GM21447 (cell line): ENCODE data around the gene PCNX2.
"Not testable (repeated sequence)": the region's sequence is repeated elsewhere in the genome, so short reads cannot be mapped to it uniquely, and the experiment has no call there.

ENCODE experiments used
- ATAC-seq: cut with Tn5 transposase; IDR thresholded peaks from one replicate; pipeline ENCODE4 v1.9.1; 2021; ENCODE audit not compliant: unreplicated experiment

Gene PCNX2

GRCh38 chr1:233112186-233113008, 183.1 kb downstream of the PCNX2 start:
- ATAC-seq, result no peak

GRCh38 chr1:233111731-233112130, 183.8 kb downstream of the PCNX2 start:
- ATAC-seq, result no peak

GRCh38 chr1:233109096-233109495, 186.4 kb downstream of the PCNX2 start:
- no peak for ATAC-seq

GRCh38 chr1:233107716-233108130, 187.8 kb downstream of the PCNX2 start:
- not testable (repeated sequence) for ATAC-seq

GRCh38 chr1:233107130-233107660, 188.3 kb downstream of the PCNX2 start:
- no peak for ATAC-seq

- ATAC-seq, result no peak
These were observed 190.3 kb downstream of the PCNX2 start for GRCh38 chr1:233105225-233105624.

- ATAC-seq, result no peak
These were observed 193.2 kb downstream of the PCNX2 start for GRCh38 chr1:233102341-233102740.

GRCh38 chr1:233097959-233098580, 197.5 kb downstream of the PCNX2 start:
- no peak for ATAC-seq

- no peak for ATAC-seq
These were observed 198.0 kb downstream of the PCNX2 start for GRCh38 chr1:233097546-233097945.

- ATAC-seq, result no peak
These were observed 200.8 kb downstream of the PCNX2 start for GRCh38 chr1:233094691-233095090.

GRCh38 chr1:233094269-233094668, 201.3 kb downstream of the PCNX2 start:
- no peak for ATAC-seq

GRCh38 chr1:233090746-233091494, 204.6 kb downstream of the PCNX2 start:
- no peak for ATAC-seq

- ATAC-seq, result no peak
These were observed 206.3 kb downstream of the PCNX2 start for GRCh38 chr1:233089251-233089650.

- ATAC-seq, result no peak
These were observed 206.9 kb downstream of the PCNX2 start for GRCh38 chr1:233088613-233089012.

GRCh38 chr1:233086961-233087881, 208.3 kb downstream of the PCNX2 start:
- no peak for ATAC-seq

- no peak for ATAC-seq
These were observed 210.0 kb downstream of the PCNX2 start for GRCh38 chr1:233085566-233085965.

- ATAC-seq, result peak; percentile 86
These were observed 212.6 kb downstream of the PCNX2 start for GRCh38 chr1:233082778-233083550.

- ATAC-seq, result no peak
These were observed 213.8 kb downstream of the PCNX2 start for GRCh38 chr1:233081735-233082134.

GRCh38 chr1:233080827-233081226, 214.7 kb downstream of the PCNX2 start:
- not testable (repeated sequence) for ATAC-seq

- no peak for ATAC-seq
These were observed 215.2 kb downstream of the PCNX2 start for GRCh38 chr1:233080286-233080685.
